ENCODE measurements around the gene PLEKHF1. TPM values are rescaled to one million over a fixed set of nuclear protein-coding genes. Genes with fewer than 3 reads are reported as not detected.
"Not testable (repeated sequence)": the region's sequence is repeated elsewhere in the genome, so short reads cannot be mapped to it uniquely, and the experiment has no call there.

PLEKHF1 gene
- total RNA-seq, 1 donor from 2014 or later: 17.3 TPM

DNA sequence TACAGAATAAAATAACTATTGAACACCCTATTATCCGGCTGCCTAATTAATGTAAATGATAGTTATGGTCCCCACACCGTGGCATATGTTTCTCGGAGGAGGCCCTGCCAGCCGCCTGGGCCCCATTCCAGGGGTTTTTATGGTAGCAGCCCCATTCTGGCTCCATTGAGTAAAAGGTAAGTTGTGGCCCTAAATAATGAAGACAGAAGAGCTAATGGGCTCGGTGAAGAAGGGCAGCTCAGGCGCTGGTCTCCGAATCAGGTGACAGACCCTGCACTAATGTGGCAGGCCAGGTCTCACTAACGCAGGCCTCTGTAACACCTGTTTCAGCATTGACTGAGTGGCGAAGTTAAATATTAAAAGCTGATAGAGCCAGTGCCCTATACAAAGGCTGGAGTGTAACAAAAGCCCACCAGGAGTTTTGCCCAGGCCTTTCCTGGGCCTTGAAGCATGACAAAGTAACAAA, 40.0 kb upstream of the PLEKHF1 start:
- no peak for ATAC-seq
- no peaks in the 10 kb centered on the region for H3K9me3 ChIP-seq
- H3K27me3 ChIP-seq: no peaks in the 10 kb centered on the region
- intact Hi-C loops (cut with DNase I): no loop called here
- no peaks in the 10 kb centered on the region for H3K36me3 ChIP-seq
- no peaks in the 10 kb centered on the region for H3K4me1 ChIP-seq
- no peak overlapping the region for H3K27ac ChIP-seq
- no peak for DNase-seq
- TF ChIP-seq, protein P1, sequence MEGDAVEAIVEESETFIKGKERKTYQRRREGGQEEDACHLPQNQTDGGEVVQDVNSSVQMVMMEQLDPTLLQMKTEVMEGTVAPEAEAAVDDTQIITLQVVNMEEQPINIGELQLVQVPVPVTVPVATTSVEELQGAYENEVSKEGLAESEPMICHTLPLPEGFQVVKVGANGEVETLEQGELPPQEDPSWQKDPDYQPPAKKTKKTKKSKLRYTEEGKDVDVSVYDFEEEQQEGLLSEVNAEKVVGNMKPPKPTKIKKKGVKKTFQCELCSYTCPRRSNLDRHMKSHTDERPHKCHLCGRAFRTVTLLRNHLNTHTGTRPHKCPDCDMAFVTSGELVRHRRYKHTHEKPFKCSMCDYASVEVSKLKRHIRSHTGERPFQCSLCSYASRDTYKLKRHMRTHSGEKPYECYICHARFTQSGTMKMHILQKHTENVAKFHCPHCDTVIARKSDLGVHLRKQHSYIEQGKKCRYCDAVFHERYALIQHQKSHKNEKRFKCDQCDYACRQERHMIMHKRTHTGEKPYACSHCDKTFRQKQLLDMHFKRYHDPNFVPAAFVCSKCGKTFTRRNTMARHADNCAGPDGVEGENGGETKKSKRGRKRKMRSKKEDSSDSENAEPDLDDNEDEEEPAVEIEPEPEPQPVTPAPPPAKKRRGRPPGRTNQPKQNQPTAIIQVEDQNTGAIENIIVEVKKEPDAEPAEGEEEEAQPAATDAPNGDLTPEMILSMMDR (IDR thresholded peaks at IDR 0.05): no peak
- H3K4me3 ChIP-seq: no peak overlapping the region

DNA sequence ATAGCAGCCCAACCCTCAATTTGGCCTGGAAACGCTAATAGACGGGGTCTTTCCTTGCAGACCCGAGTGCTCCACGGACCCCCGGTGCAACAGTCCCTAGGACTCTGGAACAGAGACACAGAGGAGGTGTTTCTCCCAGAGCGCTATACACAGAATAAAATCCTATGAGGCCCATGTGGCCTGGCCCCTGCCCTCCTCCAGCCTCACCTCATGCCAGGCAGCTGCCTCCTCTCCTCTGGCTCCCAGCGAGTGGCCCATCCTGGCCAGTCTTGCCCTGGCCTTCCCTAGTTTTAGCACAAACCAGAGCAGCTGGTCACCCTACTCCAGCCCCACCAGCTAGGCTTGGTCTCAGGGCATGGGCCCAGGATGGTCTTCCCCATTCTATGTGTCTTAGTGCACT, 38.9 kb upstream of the PLEKHF1 start:
- DNase-seq (no peak), ATAC-seq (no peak)
- H3K4me3 ChIP-seq: no peak overlapping the region
- H3K27me3 ChIP-seq: no peaks in the 10 kb centered on the region
- no peaks in the 10 kb centered on the region for H3K36me3 ChIP-seq
- no peaks in the 10 kb centered on the region for H3K9me3 ChIP-seq
- TF ChIP-seq, protein P1 (IDR thresholded peaks at IDR 0.05): no peak
- no peaks in the 10 kb centered on the region for H3K4me1 ChIP-seq
- H3K27ac ChIP-seq: no peak overlapping the region
- intact Hi-C loops (cut with DNase I): no loop called here

- H3K9me3 ChIP-seq; H3K4me3 ChIP-seq; H3K27ac ChIP-seq; intact Hi-C loops (cut with DNase I); H3K36me3 ChIP-seq; H3K4me1 ChIP-seq; DNase-seq; H3K27me3 ChIP-seq; ATAC-seq: not testable (repeated sequence)
Measured at GRCh38 chr19:29626832-29627231, 38.4 kb upstream of the PLEKHF1 start.

- DNase-seq (peak; percentile 39), ATAC-seq (no peak)
- Histone ChIP-seq H3K36me3 (no peaks in the 10 kb centered on the region), H3K4me1 (no peaks in the 10 kb centered on the region), H3K27ac (no peak overlapping the region), H3K27me3 (no peaks in the 10 kb centered on the region), H3K9me3 (no peaks in the 10 kb centered on the region), H3K4me3 (no peak overlapping the region)
- intact Hi-C loops (cut with DNase I): no loop called here
- TF ChIP-seq, protein P1 (IDR thresholded peaks at IDR 0.05): no peak
Measured at GRCh38 chr19:29628661-29629385, 36.4 kb upstream of the PLEKHF1 start.

- no peak overlapping the region for H3K27ac ChIP-seq
- no peaks in the 10 kb centered on the region for H3K36me3 ChIP-seq
- H3K9me3 ChIP-seq: no peaks in the 10 kb centered on the region
- intact Hi-C loops (cut with DNase I): no loop called here
- ATAC-seq (no peak), DNase-seq (peak; percentile 27)
- no peak overlapping the region for H3K4me3 ChIP-seq
- no peaks in the 10 kb centered on the region for H3K27me3 ChIP-seq
- no peaks in the 10 kb centered on the region for H3K4me1 ChIP-seq
- TF ChIP-seq, protein P1 (IDR thresholded peaks at IDR 0.05): no peak
Measured at GRCh38 chr19:29629836-29630534, 35.3 kb upstream of the PLEKHF1 start.

GRCh38 chr19:29630655-29631054, 34.6 kb upstream of the PLEKHF1 start:
- Histone ChIP-seq H3K36me3 (no peaks in the 10 kb centered on the region), H3K27ac (no peak overlapping the region), H3K4me1 (no peaks in the 10 kb centered on the region), H3K4me3 (no peak overlapping the region), H3K27me3 (no peaks in the 10 kb centered on the region), H3K9me3 (no peaks in the 10 kb centered on the region)
- no peak for DNase-seq
- ATAC-seq: no peak
- TF ChIP-seq, protein P1 (IDR thresholded peaks at IDR 0.05): no peak
- intact Hi-C loops (cut with DNase I): no loop called here

Data from upper lobe of right lung (tissue), 1 donor.